Esophagus muscularis mucosa (tissue), 4 donors: ENCODE measurements around the gene PCYOX1L. TPM values are rescaled to one million over a fixed set of nuclear protein-coding genes. Genes with fewer than 3 reads are reported as not detected.

Experiments used
- DNase-seq: peaks from one replicate; pipeline ENCODE4 v3.0.0-alpha.2; 2017; ENCODE audit errors: extremely low spot score
- H3K27ac ChIP-seq, 4 donors: fragments of 200-600 bp; sonication (generic); replicated peaks in 1 of 4; 1 replicate in 3 of 4; 2 replicates in 1 of 4; pipeline ENCODE4 v1.5.1; 2016 to 2019; ENCODE audit warnings: mild to moderate bottlenecking in 1 of 4
- H3K27me3 ChIP-seq, 4 donors: fragments of 200-600 bp; sonication (generic); one replicate each; pipeline versions ENCODE4 v1.5.1 to v1.6.0; 2016 to 2019
- H3K36me3 ChIP-seq, 4 donors: fragments of 200-600 bp; sonication (generic); one replicate each; pipeline ENCODE4 v1.5.1; 2016 to 2019
- H3K4me1 ChIP-seq, 4 donors: fragments of 200-600 bp; sonication (generic); one replicate each; pipeline ENCODE4 v1.5.1; 2016 to 2019
- H3K4me3 ChIP-seq, 4 donors: fragments of 200-600 bp; sonication (generic); 1 replicate in 2 of 4; 2 replicates in 2 of 4; pipeline ENCODE4 v1.5.1; 2016 to 2019; ENCODE audit warnings: mild to moderate bottlenecking in 4 of 4, moderate library complexity in 1 of 4
- H3K9me3 ChIP-seq, 4 donors: fragments of 200-600 bp; sonication (generic); 1 replicate in 3 of 4; 2 replicates in 1 of 4; pipeline ENCODE4 v1.5.1; 2016 to 2019
- EP300 ChIP-seq: sonication (generic); formaldehyde crosslinking; IDR thresholded peaks from one replicate; pipeline ENCODE4 v1.6.1; 2017; ENCODE audit warnings: antibody characterized with exemption
- POLR2A ChIP-seq: fragments of 450-650 bp; IDR thresholded peaks from one replicate; pipeline ENCODE4 v1.6.1; 2017; ENCODE audit warnings: antibody characterized with exemption, moderate library complexity, mild to moderate bottlenecking, low read depth
- POLR2AphosphoS5 ChIP-seq, 2 donors: sonication (generic); formaldehyde crosslinking; IDR thresholded peaks; one replicate each; pipeline ENCODE4 v1.6.1; 2017; ENCODE audit warnings: antibody characterized with exemption in 2 of 2
- WGBS: methylation state at CpG from one replicate; pipeline ENCODE4 v1.1.5; 2018; 5-methylcytosine and 5-hydroxymethylcytosine counted together
- intact Hi-C: fragments of 100-400 bp; cut with DNase I; formaldehyde crosslinking; loops from one replicate; pipeline ENCODE4 v1.15.1; 2023
- total RNA-seq, 4 donors: library from RNA; depleted of rRNA; stranded (reverse); fragments of >200 nt; gene quantifications; one replicate each; pipeline versions ENCODE4 v1.1.0 to v1.2.1, GENCODE V29; 2016
- TF ChIP-seq, protein P1 (sequence below), 3 experiments: fragments of 200-600 bp in 2 of 3; fragments of 450-650 bp in 1 of 3; sonication (generic) in 2 of 3; IDR thresholded peaks; one replicate each; pipeline ENCODE4 v1.5.1; 2017 to 2019; ENCODE audit warnings: antibody characterized with exemption in 3 of 3, mild to moderate bottlenecking in 2 of 3, moderate library complexity in 1 of 3

The PCYOX1L gene
- total RNA-seq, result 1 to 10 TPM; 4.0 to 5.8 (median 4.7) TPM

GRCh38 chr5:149357370-149358293 is at the start of gene PCYOX1L:
TSS of gene PCYOX1L (plus strand) at chr5:149358046. CDS start at chr5:149358069, 23 bp downstream.
- H3K27me3 ChIP-seq, result no peaks in the 10 kb centered on the region
- H3K27ac ChIP-seq, result peak within 1 kb of the TSS; percentile 72 to 82 (median 75)
- DNase-seq, result peak; percentile 98
- H3K4me3 ChIP-seq, result peak within 1 kb of the TSS; percentile 66 to 89 (median 77)
- TF ChIP-seq POLR2A (no peak), POLR2AphosphoS5 (IDR thresholded peaks at IDR 0.05) (peak; percentile 48 to 71)
- TF ChIP-seq, protein P1, sequence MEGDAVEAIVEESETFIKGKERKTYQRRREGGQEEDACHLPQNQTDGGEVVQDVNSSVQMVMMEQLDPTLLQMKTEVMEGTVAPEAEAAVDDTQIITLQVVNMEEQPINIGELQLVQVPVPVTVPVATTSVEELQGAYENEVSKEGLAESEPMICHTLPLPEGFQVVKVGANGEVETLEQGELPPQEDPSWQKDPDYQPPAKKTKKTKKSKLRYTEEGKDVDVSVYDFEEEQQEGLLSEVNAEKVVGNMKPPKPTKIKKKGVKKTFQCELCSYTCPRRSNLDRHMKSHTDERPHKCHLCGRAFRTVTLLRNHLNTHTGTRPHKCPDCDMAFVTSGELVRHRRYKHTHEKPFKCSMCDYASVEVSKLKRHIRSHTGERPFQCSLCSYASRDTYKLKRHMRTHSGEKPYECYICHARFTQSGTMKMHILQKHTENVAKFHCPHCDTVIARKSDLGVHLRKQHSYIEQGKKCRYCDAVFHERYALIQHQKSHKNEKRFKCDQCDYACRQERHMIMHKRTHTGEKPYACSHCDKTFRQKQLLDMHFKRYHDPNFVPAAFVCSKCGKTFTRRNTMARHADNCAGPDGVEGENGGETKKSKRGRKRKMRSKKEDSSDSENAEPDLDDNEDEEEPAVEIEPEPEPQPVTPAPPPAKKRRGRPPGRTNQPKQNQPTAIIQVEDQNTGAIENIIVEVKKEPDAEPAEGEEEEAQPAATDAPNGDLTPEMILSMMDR (IDR thresholded peaks at IDR 0.05), result peak in 1 of 3 experiments; percentile 5
- 3% methylated on average over 27 of the region's 61 CpGs for WGBS
- no peaks in the 10 kb centered on the region for H3K9me3 ChIP-seq
- peaks cover 0 to 27% (median 17%) of the 10 kb centered on the region in 4 donors for H3K36me3 ChIP-seq
- peaks cover 10 to 22% (median 17%) of the 10 kb centered on the region in 4 donors for H3K4me1 ChIP-seq
- intact Hi-C loops, result no loop called here

GRCh38 chr5:149309354-149309753 is 48.5 kb upstream of the PCYOX1L start:
- Histone ChIP-seq H3K4me1 (peaks cover 0 to 6% (median 4%) of the 10 kb centered on the region in 4 donors), H3K27ac (no peak overlapping the region), H3K9me3 (no peaks in the 10 kb centered on the region), H3K36me3 (peaks cover 0 to 91% (median 28%) of the 10 kb centered on the region in 4 donors), H3K27me3 (no peaks in the 10 kb centered on the region), H3K4me3 (no peak overlapping the region)
- no peak for DNase-seq
- 85% methylated on average over 6 of the region's 6 CpGs for WGBS
- intact Hi-C loops, result no loop called here
- no peak for TF ChIP-seq EP300

- no peak for DNase-seq
- Histone ChIP-seq H3K4me1 (peaks cover 0 to 6% (median 4%) of the 10 kb centered on the region in 4 donors), H3K27ac (no peak overlapping the region), H3K36me3 (peaks cover 0 to 82% (median 27%) of the 10 kb centered on the region in 4 donors), H3K27me3 (no peaks in the 10 kb centered on the region), H3K4me3 (no peak overlapping the region), H3K9me3 (no peaks in the 10 kb centered on the region)
- 95% methylated on average over 4 of the region's 4 CpGs for WGBS
- TF ChIP-seq POLR2A (no peak), EP300 (no peak), POLR2AphosphoS5 (IDR thresholded peaks at IDR 0.05) (no peak)
- TF ChIP-seq, protein P1 (IDR thresholded peaks at IDR 0.05), result no peak
- intact Hi-C loops, result no loop called here
Observed at GRCh38 chr5:149310488-149310887, 47.4 kb upstream of the PCYOX1L start.

DNA sequence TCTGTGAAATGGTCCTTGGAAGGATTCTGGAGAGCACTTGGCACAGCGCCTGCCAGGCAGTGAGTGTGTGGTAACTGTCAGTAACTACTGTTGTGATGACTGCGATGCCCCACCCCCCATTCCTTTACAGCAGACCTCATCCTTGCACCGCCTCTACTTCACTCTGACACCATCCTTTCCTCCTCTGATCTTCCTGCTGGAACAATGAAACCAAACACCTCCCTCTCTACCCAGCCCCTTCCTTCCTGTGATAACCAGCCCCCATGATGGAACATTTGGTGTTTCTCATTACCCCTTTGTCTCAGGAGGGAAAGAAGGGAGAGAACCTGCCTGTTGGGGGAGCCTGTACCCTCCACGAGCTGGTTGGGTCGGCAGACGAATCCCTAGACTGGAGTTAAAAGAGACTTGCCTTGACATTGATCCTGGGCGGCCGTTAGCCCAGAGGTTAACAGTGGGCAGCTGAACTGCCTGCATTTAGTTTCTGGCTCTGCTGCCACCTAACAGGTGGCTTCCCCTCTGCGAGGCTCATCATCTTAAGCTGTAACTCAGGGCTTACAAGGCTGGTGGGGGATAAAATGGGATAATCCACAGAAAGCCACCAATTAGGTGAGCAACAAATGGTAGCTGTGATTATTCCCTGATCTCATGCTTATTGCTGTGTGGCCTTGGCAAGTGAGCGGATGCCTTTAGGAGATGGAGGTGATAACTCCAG is 46.7 kb upstream of the PCYOX1L start:
- TF ChIP-seq POLR2A (no peak), EP300 (no peak), POLR2AphosphoS5 (IDR thresholded peaks at IDR 0.05) (no peak)
- TF ChIP-seq, protein P1 (IDR thresholded peaks at IDR 0.05), result no peak
- H3K27me3 ChIP-seq, result no peaks in the 10 kb centered on the region
- no peaks in the 10 kb centered on the region for H3K9me3 ChIP-seq
- peaks cover 0 to 6% (median 4%) of the 10 kb centered on the region in 4 donors for H3K4me1 ChIP-seq
- H3K27ac ChIP-seq, result no peak overlapping the region
- peaks cover 0 to 82% (median 27%) of the 10 kb centered on the region in 4 donors for H3K36me3 ChIP-seq
- intact Hi-C loops, result no loop called here
- no peak overlapping the region for H3K4me3 ChIP-seq
- 80% methylated on average over 9 of the region's 10 CpGs for WGBS
- no peak for DNase-seq
